T-helper 1 cell (primary cell): Measurements from ENCODE around the gene CYB5R3.
"Not testable (repeated sequence)": the region's sequence is repeated elsewhere in the genome, so short reads cannot be mapped to it uniquely, and the experiment has no call there.

ENCODE experiments used
- DNase-seq, 5 donors: peaks; one replicate each; pipeline ENCODE4 v3.0.0-alpha.2; 2012 to 2020

The CYB5R3 gene

GRCh38 chr22:42677936-42678335 is 28.7 kb upstream of the CYB5R3 start:
- not testable (repeated sequence) for DNase-seq

GRCh38 chr22:42676059-42676607 is 26.9 kb upstream of the CYB5R3 start:
- no peak for DNase-seq

GRCh38 chr22:42673898-42674401 is 24.8 kb upstream of the CYB5R3 start:
- no peak for DNase-seq

- not testable (repeated sequence) for DNase-seq
Measured at GRCh38 chr22:42673071-42673470, 23.9 kb upstream of the CYB5R3 start.

GRCh38 chr22:42670921-42671709 is 21.9 kb upstream of the CYB5R3 start:
- peak in 1 of 5 donors; percentile 44 for DNase-seq

GRCh38 chr22:42670046-42670445 is 20.9 kb upstream of the CYB5R3 start:
- DNase-seq = no peak

GRCh38 chr22:42666393-42666792 is 17.2 kb upstream of the CYB5R3 start:
- not testable (repeated sequence) for DNase-seq

GRCh38 chr22:42664976-42665831 is 16.0 kb upstream of the CYB5R3 start:
- no peak for DNase-seq

GRCh38 chr22:42661985-42662831 is 13.0 kb upstream of the CYB5R3 start:
- DNase-seq = peak; percentile 58 to 79 (median 66)

- DNase-seq = no peak
Measured at GRCh38 chr22:42656578-42656977, 7.4 kb upstream of the CYB5R3 start.

- DNase-seq = no peak
Measured at GRCh38 chr22:42655693-42656092, 6.5 kb upstream of the CYB5R3 start.

- DNase-seq = no peak
Measured at GRCh38 chr22:42654436-42655073, 5.4 kb upstream of the CYB5R3 start.

GRCh38 chr22:42653999-42654398 is 4.8 kb upstream of the CYB5R3 start:
- no peak for DNase-seq

GRCh38 chr22:42651134-42651533 is 1.9 kb upstream of the CYB5R3 start:
- no peak for DNase-seq

- DNase-seq = peak in 2 of 5 donors; percentile 13 to 39
Measured at GRCh38 chr22:42648368-42649245, 585 bp downstream of the CYB5R3 start.

GRCh38 chr22:42648017-42648367 is 1.2 kb downstream of the CYB5R3 start:
- no peak for DNase-seq

- no peak for DNase-seq
Measured at GRCh38 chr22:42646569-42647525, 2.3 kb downstream of the CYB5R3 start.

GRCh38 chr22:42645938-42646568 is 3.1 kb downstream of the CYB5R3 start:
- no peak for DNase-seq

GRCh38 chr22:42645341-42645937 is 3.8 kb downstream of the CYB5R3 start:
- no peak for DNase-seq
